Liver (tissue), 3 donors: ENCODE data around the gene E2F2.
"Not testable (repeated sequence)": the region's sequence is repeated elsewhere in the genome, so short reads cannot be mapped to it uniquely, and the experiment has no call there.

Experiments used
- GABPA ChIP-seq, 2 donors: IDR thresholded peaks in 1 of 2; conservative IDR thresholded peaks in 1 of 2; 2 replicates each; pipeline ENCODE4 v1.6.1; 2016; ENCODE audit warnings: antibody characterized with exemption in 2 of 2, mild to moderate bottlenecking in 1 of 2, moderate library complexity in 1 of 2
- TF ChIP-seq, protein P1 (sequence below): fragments of 150-350 bp; IDR thresholded peaks from 2 replicates; pipeline ENCODE4 v1.5.1; 2017; ENCODE audit warnings: improper control_type of control experiment, low read depth, low read length; ENCODE audit not compliant: missing input control
- donor health status: healthy.
- donor health status: healthy.

DNA sequence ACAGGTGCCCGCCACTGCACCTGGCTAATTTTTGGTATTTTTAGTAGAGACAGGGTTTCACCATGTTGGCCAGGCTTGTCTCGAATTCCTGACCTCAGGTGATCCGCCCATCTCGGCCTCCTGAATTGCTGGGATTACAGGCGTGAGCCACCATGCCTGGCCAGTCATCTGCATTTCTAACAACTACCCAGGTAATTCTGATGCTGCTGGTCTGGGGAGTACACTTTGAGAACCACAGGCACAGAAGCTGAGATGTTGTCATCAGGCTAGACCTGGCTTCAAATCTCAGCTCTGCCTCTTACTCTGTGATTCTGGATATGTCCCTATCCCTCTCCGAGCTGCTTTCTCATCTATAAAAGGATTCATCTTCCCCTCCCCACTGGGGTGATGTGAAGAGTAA lies 36.2 kb downstream of the E2F2 start:
- TF ChIP-seq, protein P1, sequence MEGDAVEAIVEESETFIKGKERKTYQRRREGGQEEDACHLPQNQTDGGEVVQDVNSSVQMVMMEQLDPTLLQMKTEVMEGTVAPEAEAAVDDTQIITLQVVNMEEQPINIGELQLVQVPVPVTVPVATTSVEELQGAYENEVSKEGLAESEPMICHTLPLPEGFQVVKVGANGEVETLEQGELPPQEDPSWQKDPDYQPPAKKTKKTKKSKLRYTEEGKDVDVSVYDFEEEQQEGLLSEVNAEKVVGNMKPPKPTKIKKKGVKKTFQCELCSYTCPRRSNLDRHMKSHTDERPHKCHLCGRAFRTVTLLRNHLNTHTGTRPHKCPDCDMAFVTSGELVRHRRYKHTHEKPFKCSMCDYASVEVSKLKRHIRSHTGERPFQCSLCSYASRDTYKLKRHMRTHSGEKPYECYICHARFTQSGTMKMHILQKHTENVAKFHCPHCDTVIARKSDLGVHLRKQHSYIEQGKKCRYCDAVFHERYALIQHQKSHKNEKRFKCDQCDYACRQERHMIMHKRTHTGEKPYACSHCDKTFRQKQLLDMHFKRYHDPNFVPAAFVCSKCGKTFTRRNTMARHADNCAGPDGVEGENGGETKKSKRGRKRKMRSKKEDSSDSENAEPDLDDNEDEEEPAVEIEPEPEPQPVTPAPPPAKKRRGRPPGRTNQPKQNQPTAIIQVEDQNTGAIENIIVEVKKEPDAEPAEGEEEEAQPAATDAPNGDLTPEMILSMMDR = not testable (repeated sequence)
- TF ChIP-seq GABPA (IDR thresholded peaks at IDR 0.05 in 1 of 2, conservative IDR thresholded peaks at IDR 0.05 in 1 of 2) = not testable (repeated sequence)
